Measurements from ENCODE around the gene SCUBE1.

DNA sequence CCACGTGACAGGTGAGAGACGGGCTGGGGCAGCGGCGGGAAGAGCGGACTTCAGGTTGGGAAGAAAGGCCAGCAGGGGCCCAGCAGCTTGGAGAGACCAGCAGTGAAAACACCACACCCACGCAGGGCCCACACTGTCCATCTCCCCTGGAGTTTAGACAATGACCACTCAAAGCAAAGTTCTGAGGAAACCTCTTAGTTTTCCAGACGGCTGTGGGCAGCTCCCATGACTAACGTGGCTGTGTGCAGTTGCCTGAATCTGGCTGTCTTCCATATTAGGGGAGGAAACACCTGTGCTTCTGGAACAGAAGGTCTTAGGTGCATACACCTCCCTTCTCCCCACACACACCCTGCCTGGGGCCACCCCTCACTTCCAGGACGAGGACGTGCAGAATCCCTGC is 85.6 kb downstream of the SCUBE1 start:
- TF ChIP-seq TAF1 (IDR thresholded peaks at IDR 0.05; ENCODE audit: low read depth), result no peak
- TF ChIP-seq ZBTB7A (IDR thresholded peaks at IDR 0.05; ENCODE audit: low read depth), result no peak
- TF ChIP-seq EP300 (IDR thresholded peaks at IDR 0.05; ENCODE audit: borderline replicate concordance), result no peak
- TF ChIP-seq EGR1 (IDR thresholded peaks at IDR 0.05), result no peak
- TF ChIP-seq, protein P1, sequence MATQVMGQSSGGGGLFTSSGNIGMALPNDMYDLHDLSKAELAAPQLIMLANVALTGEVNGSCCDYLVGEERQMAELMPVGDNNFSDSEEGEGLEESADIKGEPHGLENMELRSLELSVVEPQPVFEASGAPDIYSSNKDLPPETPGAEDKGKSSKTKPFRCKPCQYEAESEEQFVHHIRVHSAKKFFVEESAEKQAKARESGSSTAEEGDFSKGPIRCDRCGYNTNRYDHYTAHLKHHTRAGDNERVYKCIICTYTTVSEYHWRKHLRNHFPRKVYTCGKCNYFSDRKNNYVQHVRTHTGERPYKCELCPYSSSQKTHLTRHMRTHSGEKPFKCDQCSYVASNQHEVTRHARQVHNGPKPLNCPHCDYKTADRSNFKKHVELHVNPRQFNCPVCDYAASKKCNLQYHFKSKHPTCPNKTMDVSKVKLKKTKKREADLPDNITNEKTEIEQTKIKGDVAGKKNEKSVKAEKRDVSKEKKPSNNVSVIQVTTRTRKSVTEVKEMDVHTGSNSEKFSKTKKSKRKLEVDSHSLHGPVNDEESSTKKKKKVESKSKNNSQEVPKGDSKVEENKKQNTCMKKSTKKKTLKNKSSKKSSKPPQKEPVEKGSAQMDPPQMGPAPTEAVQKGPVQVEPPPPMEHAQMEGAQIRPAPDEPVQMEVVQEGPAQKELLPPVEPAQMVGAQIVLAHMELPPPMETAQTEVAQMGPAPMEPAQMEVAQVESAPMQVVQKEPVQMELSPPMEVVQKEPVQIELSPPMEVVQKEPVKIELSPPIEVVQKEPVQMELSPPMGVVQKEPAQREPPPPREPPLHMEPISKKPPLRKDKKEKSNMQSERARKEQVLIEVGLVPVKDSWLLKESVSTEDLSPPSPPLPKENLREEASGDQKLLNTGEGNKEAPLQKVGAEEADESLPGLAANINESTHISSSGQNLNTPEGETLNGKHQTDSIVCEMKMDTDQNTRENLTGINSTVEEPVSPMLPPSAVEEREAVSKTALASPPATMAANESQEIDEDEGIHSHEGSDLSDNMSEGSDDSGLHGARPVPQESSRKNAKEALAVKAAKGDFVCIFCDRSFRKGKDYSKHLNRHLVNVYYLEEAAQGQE (IDR thresholded peaks at IDR 0.05; ENCODE audit: low read depth), result no peak
- no peak for TF ChIP-seq TCF12 (IDR thresholded peaks at IDR 0.05; ENCODE audit: low read depth)
- TF ChIP-seq MAX (IDR thresholded peaks at IDR 0.05), result no peak
- TF ChIP-seq CEBPB (IDR thresholded peaks at IDR 0.05), result no peak
